Thyroid gland (tissue), 4 donors: ENCODE measurements around the gene BCL11B. TPM values are rescaled to one million over a fixed set of nuclear protein-coding genes. Genes with fewer than 3 reads are reported as not detected.

Experiments
- DNase-seq, 2 donors: peaks; one replicate each; pipeline ENCODE4 v3.0.0-alpha.2; 2019
- H3K27ac ChIP-seq, 3 donors: fragments of 200-600 bp; sonication (generic); 1 replicate in 2 of 3; 2 replicates in 1 of 3; pipeline ENCODE4 v1.5.1; 2016 to 2019; ENCODE audit warnings: mild to moderate bottlenecking in 1 of 3, moderate library complexity in 1 of 3
- H3K27me3 ChIP-seq: fragments of 200-600 bp; sonication (generic); one replicate; pipeline ENCODE4 v1.5.1; 2019
- H3K36me3 ChIP-seq, 2 donors: fragments of 200-600 bp; sonication (generic); one replicate each; pipeline ENCODE4 v1.5.1; 2016 to 2019
- H3K4me1 ChIP-seq, 2 donors: fragments of 200-600 bp; sonication (generic); one replicate each; pipeline ENCODE4 v1.5.1; 2017 to 2019
- H3K4me3 ChIP-seq, 3 donors: fragments of 200-600 bp; sonication (generic); replicated peaks in 1 of 3; 1 replicate in 2 of 3; 2 replicates in 1 of 3; pipeline ENCODE4 v1.5.1; 2016; ENCODE audit warnings: mild to moderate bottlenecking in 1 of 3
- H3K9me3 ChIP-seq: fragments of 200-600 bp; sonication (generic); one replicate; pipeline ENCODE4 v1.5.1; 2017
- CTCF ChIP-seq, 6 experiments: fragments of 200-600 bp in 3 of 6; fragments of 450-650 bp in 3 of 6; sonication (generic) in 3 of 6; IDR thresholded peaks; one replicate each; pipeline ENCODE4 v1.5.1; 2016 to 2019; ENCODE audit warnings: antibody characterized with exemption in 6 of 6, mild to moderate bottlenecking in 2 of 6, inconsistent platforms in 1 of 6, moderate library complexity in 1 of 6
- POLR2A ChIP-seq, 2 donors: fragments of 450-650 bp; IDR thresholded peaks; one replicate each; pipeline ENCODE4 v1.6.1; 2017; ENCODE audit warnings: antibody characterized with exemption in 2 of 2, mild to moderate bottlenecking in 2 of 2, moderate library complexity in 1 of 2
- WGBS, 2 donors: methylation state at CpG; one replicate each; pipeline ENCODE4 v1.1.5; 2017; 5-methylcytosine and 5-hydroxymethylcytosine counted together
- intact Hi-C: fragments of 100-400 bp; cut with DNase I; formaldehyde crosslinking; loops from one replicate; pipeline ENCODE4 v1.15.1; 2023
- total RNA-seq, 4 donors: library from RNA; depleted of rRNA; stranded (reverse); fragments of >200 nt; gene quantifications; one replicate each; pipeline ENCODE4 v1.2.3, GENCODE V29; 2016

BCL11B gene
- total RNA-seq, 4 donors from 2014 or later: 0.81 to 4.3 (median 2.3) TPM

GRCh38 chr14:99145307-99145706 is 126.7 kb downstream of the BCL11B start:
- Histone ChIP-seq H3K36me3 (no peaks in the 10 kb centered on the region), H3K4me3 (no peak overlapping the region), H3K27ac (no peak overlapping the region), H3K9me3 (no peaks in the 10 kb centered on the region), H3K4me1 (no peaks in the 10 kb centered on the region), H3K27me3 (no peaks in the 10 kb centered on the region)
- DNase-seq: no peak
- intact Hi-C loops: no loop called here
- WGBS, 2 donors: 91 to 94% methylated on average over 4 of the region's 4 CpGs
- TF ChIP-seq POLR2A (IDR thresholded peaks at IDR 0.05) (no peak), CTCF (IDR thresholded peaks at IDR 0.05) (no peak)

GRCh38 chr14:99143793-99144192 is 128.2 kb downstream of the BCL11B start:
- H3K36me3 ChIP-seq: no peaks in the 10 kb centered on the region
- 83 to 84% methylated on average over 4 of the region's 4 CpGs for WGBS, 2 donors
- TF ChIP-seq CTCF (IDR thresholded peaks at IDR 0.05) (no peak), POLR2A (IDR thresholded peaks at IDR 0.05) (no peak)
- no peaks in the 10 kb centered on the region for H3K27me3 ChIP-seq
- no peak overlapping the region for H3K4me3 ChIP-seq
- H3K4me1 ChIP-seq: no peaks in the 10 kb centered on the region
- no peak for DNase-seq
- H3K27ac ChIP-seq: no peak overlapping the region
- H3K9me3 ChIP-seq: no peaks in the 10 kb centered on the region
- intact Hi-C loops: no loop called here

GRCh38 chr14:99143126-99143525 is 128.9 kb downstream of the BCL11B start:
- DNase-seq: no peak
- Histone ChIP-seq H3K36me3 (no peaks in the 10 kb centered on the region), H3K27ac (no peak overlapping the region), H3K4me1 (no peaks in the 10 kb centered on the region), H3K9me3 (no peaks in the 10 kb centered on the region), H3K4me3 (no peak overlapping the region), H3K27me3 (no peaks in the 10 kb centered on the region)
- intact Hi-C loops: no loop called here
- TF ChIP-seq POLR2A (IDR thresholded peaks at IDR 0.05) (no peak), CTCF (IDR thresholded peaks at IDR 0.05) (no peak)
- WGBS, 2 donors: 78 to 79% methylated on average over 2 of the region's 2 CpGs

GRCh38 chr14:99141236-99141635 is 130.8 kb downstream of the BCL11B start:
- H3K36me3 ChIP-seq: no peaks in the 10 kb centered on the region
- no peak for DNase-seq
- H3K27ac ChIP-seq: no peak overlapping the region
- no peaks in the 10 kb centered on the region for H3K4me1 ChIP-seq
- intact Hi-C loops: no loop called here
- no peaks in the 10 kb centered on the region for H3K27me3 ChIP-seq
- TF ChIP-seq CTCF (IDR thresholded peaks at IDR 0.05): no peak
- no peak for TF ChIP-seq POLR2A (IDR thresholded peaks at IDR 0.05)
- 93 to 94% methylated on average over 7 of the region's 7 CpGs for WGBS, 2 donors
- H3K9me3 ChIP-seq: no peaks in the 10 kb centered on the region
- no peak overlapping the region for H3K4me3 ChIP-seq

GRCh38 chr14:99138999-99139865 is 132.8 kb downstream of the BCL11B start:
- Histone ChIP-seq H3K4me1 (no peaks in the 10 kb centered on the region), H3K36me3 (no peaks in the 10 kb centered on the region), H3K9me3 (no peaks in the 10 kb centered on the region), H3K27me3 (no peaks in the 10 kb centered on the region), H3K27ac (no peak overlapping the region), H3K4me3 (no peak overlapping the region)
- no peak for DNase-seq
- TF ChIP-seq CTCF (IDR thresholded peaks at IDR 0.05): no peak
- no peak for TF ChIP-seq POLR2A (IDR thresholded peaks at IDR 0.05)
- 93% methylated on average over 11 to 15 of the region's 16 CpGs for WGBS, 2 donors
- intact Hi-C loops: no loop called here
